HepG2 (cell line): ENCODE data around the gene CYTH1. TPM values are rescaled to one million over a fixed set of nuclear protein-coding genes. Genes with fewer than 3 reads are reported as not detected.

Experiments
- BRCA1 ChIP-seq: sonication (generic); formaldehyde crosslinking; IDR thresholded peaks from 2 replicates; pipeline ENCODE4 v1.4.0; 2020; ENCODE audit warnings: missing genetic modification reagents
- DNMT3B ChIP-seq: conservative IDR thresholded peaks from 2 replicates; pipeline ENCODE4 v1.6.1; 2016; ENCODE audit warnings: missing biosample characterization, control low read depth
- ETV5 ChIP-seq: IDR thresholded peaks from 2 replicates; pipeline ENCODE4 v1.6.1; 2018; ENCODE audit warnings: missing biosample characterization, missing genetic modification reagents, inconsistent platforms, borderline replicate concordance
- HIVEP1 ChIP-seq: sonication (generic); formaldehyde crosslinking; IDR thresholded peaks from 2 replicates; pipeline ENCODE4 v1.4.0; 2020; ENCODE audit warnings: mild to moderate bottlenecking, missing genetic modification reagents
- KMT2B ChIP-seq: IDR thresholded peaks from 2 replicates; pipeline ENCODE4 v1.6.1; 2016; ENCODE audit warnings: missing genetic modification reagents, missing compliant biosample characterization
- MAF1 ChIP-seq: sonication (generic); formaldehyde crosslinking; IDR thresholded peaks from 2 replicates; pipeline ENCODE4 v1.5.0; 2020; ENCODE audit warnings: missing genetic modification reagents, borderline replicate concordance
- MATR3 ChIP-seq: sonication (generic); formaldehyde crosslinking; IDR thresholded peaks from 2 replicates; pipeline ENCODE4 v1.4.0; 2020; ENCODE audit warnings: missing genetic modification reagents
- MLX ChIP-seq: IDR thresholded peaks from 2 replicates; pipeline ENCODE4 v1.6.1; 2016
- NAIF1 ChIP-seq: sonication (generic); formaldehyde crosslinking; IDR thresholded peaks from 2 replicates; pipeline ENCODE4 v1.5.0; 2020; ENCODE audit warnings: mild to moderate bottlenecking, missing genetic modification reagents, borderline replicate concordance
- PATZ1 ChIP-seq: sonication (generic); formaldehyde crosslinking; IDR thresholded peaks from 2 replicates; pipeline ENCODE4 v1.4.0; 2020; ENCODE audit warnings: missing genetic modification reagents
- PITX1 ChIP-seq: sonication (generic); formaldehyde crosslinking; IDR thresholded peaks from 2 replicates; pipeline ENCODE4 v1.5.1; 2020; ENCODE audit warnings: mild to moderate bottlenecking, missing genetic modification reagents
- SMARCC2 ChIP-seq: fragments of 450-650 bp; IDR thresholded peaks from 2 replicates; pipeline ENCODE4 v1.6.1; 2017; ENCODE audit warnings: antibody characterized with exemption, mild to moderate bottlenecking
- SP140L ChIP-seq: sonication (generic); formaldehyde crosslinking; IDR thresholded peaks from 2 replicates; pipeline ENCODE4 v1.4.0; 2020; ENCODE audit warnings: missing genetic modification reagents, borderline replicate concordance
- SP2 ChIP-seq: sonication (generic); formaldehyde crosslinking; IDR thresholded peaks from 2 replicates; pipeline ENCODE4 v1.5.1; 2020; ENCODE audit warnings: mild to moderate bottlenecking, missing genetic modification reagents
- SRSF1 ChIP-seq: fragments of 200-400 bp; formaldehyde crosslinking; optimal IDR thresholded peaks from 2 replicates; pipeline ENCODE3; 2017; ENCODE audit warnings: mild to moderate bottlenecking, low read depth, low read length, moderate library complexity
- STAT5B ChIP-seq: sonication (generic); formaldehyde crosslinking; IDR thresholded peaks from 2 replicates; pipeline ENCODE4 v1.4.0; 2020; ENCODE audit warnings: missing genetic modification reagents
- THRA ChIP-seq: sonication (generic); formaldehyde crosslinking; IDR thresholded peaks from 2 replicates; pipeline ENCODE4 v1.4.0; 2020; ENCODE audit warnings: missing genetic modification reagents, borderline replicate concordance
- TMF1 ChIP-seq: sonication (generic); formaldehyde crosslinking; IDR thresholded peaks from 2 replicates; pipeline ENCODE4 v1.8.1; 2022; ENCODE audit warnings: low read depth, missing genetic modification reagents
- ZBTB38 ChIP-seq: sonication (generic); formaldehyde crosslinking; IDR thresholded peaks from 2 replicates; pipeline ENCODE4 v1.5.1; 2020; ENCODE audit warnings: mild to moderate bottlenecking, missing genetic modification reagents
- ZNF256 ChIP-seq: sonication (generic); formaldehyde crosslinking; conservative IDR thresholded peaks from 2 replicates; pipeline ENCODE4 v1.4.0; 2020; ENCODE audit warnings: missing genetic modification reagents
- ZNF280B ChIP-seq: sonication (generic); formaldehyde crosslinking; IDR thresholded peaks from 2 replicates; pipeline ENCODE4 v1.5.0; 2020; ENCODE audit warnings: missing genetic modification reagents, mild to moderate bottlenecking, borderline replicate concordance
- ZNF550 ChIP-seq: sonication (generic); formaldehyde crosslinking; IDR thresholded peaks from 2 replicates; pipeline ENCODE4 v1.4.0; 2020; ENCODE audit warnings: mild to moderate bottlenecking, missing genetic modification reagents, borderline replicate concordance
- ZNF577 ChIP-seq: sonication (generic); formaldehyde crosslinking; IDR thresholded peaks from 2 replicates; pipeline ENCODE4 v1.4.0; 2020; ENCODE audit warnings: mild to moderate bottlenecking, low read depth, missing genetic modification reagents, borderline replicate concordance
- ZNF614 ChIP-seq: IDR thresholded peaks from 2 replicates; pipeline ENCODE4 v1.6.1; 2018; ENCODE audit warnings: missing biosample characterization, missing genetic modification reagents, inconsistent platforms, borderline replicate concordance
- ZNF691 ChIP-seq: sonication (generic); formaldehyde crosslinking; IDR thresholded peaks from 2 replicates; pipeline ENCODE4 v1.4.0; 2020; ENCODE audit warnings: missing genetic modification reagents, low read depth, mild to moderate bottlenecking, borderline replicate concordance
- ZSCAN25 ChIP-seq: sonication (generic); formaldehyde crosslinking; IDR thresholded peaks from 2 replicates; pipeline ENCODE4 v1.8.0; 2022; ENCODE audit warnings: mild to moderate bottlenecking, missing genetic modification reagents
- polyA plus RNA-seq, 8 experiments: library from polyadenylated mRNA; depleted of rRNA in 3 of 8; stranded (reverse) in 7 of 8; unstranded in 1 of 8; fragments of >200 nt; fragmentation: Illumina TruSeq in 4 of 8; extraction: Trizol in 4 of 8; gene quantifications; 2 replicates each; pipeline versions ENCODE4 v1.2.1 to v1.2.3, GENCODE V29; 2011 to 2016; ENCODE audit warnings: low read depth in 4 of 8, missing spikeins in 1 of 8, mixed read lengths in 1 of 8; ENCODE audit not compliant: insufficient read depth in 1 of 8
- total RNA-seq, 5 experiments: library from RNA; depleted of rRNA; stranded (reverse); fragments of >200 nt; fragmentation: Illumina TruSeq; extraction: Trizol; gene quantifications; 2 replicates each; pipeline ENCODE4 v1.2.3, GENCODE V29; 2016; ENCODE audit warnings: low read depth in 1 of 5

Gene CYTH1
- total and polyA plus RNA-seq, 2 of the 13 experiments (the other 11 are each of a cell fraction or from before 2014, with no cell fraction given) = 20.1 to 48.9 TPM

GRCh38 chr17:78665387-78665951 is 116.6 kb downstream of the CYTH1 start (continued):
- TF ChIP-seq HIVEP1 (CRISPR knock-in tag) (0 out of 2 replicates have a peak, but pooled peaks have one; percentile 20), KMT2B (CRISPR knock-in tag) (no peak), NAIF1 (no peak), SRSF1 (no peak), DNMT3B (CRISPR knock-in tag) (no peak), TMF1 (CRISPR knock-in tag) (no peak), MATR3 (no peak), PITX1 (CRISPR knock-in tag) (no peak), MLX (CRISPR knock-in tag) (no peak), BRCA1 (CRISPR knock-in tag) (no peak), ZNF280B (no peak), ZBTB38 (CRISPR knock-in tag) (peak; percentile 39; the same call in 1 of the 2 replicates), MAF1 (no peak), THRA (CRISPR knock-in tag) (no peak), ZNF256 (0 out of 2 replicates have a peak, but pooled peaks have one; percentile 29), ZNF691 (0 out of 2 replicates have a peak, but pooled peaks have one; percentile 10), ETV5 (no peak), ZNF577 (CRISPR knock-in tag) (no peak), STAT5B (CRISPR knock-in tag) (no peak), PATZ1 (CRISPR knock-in tag) (no peak), ZNF550 (CRISPR knock-in tag) (no peak), ZSCAN25 (0 out of 2 replicates have a peak, but pooled peaks have one; percentile 45), SP140L (no peak), ZNF614 (CRISPR knock-in tag) (no peak), SMARCC2 (no peak), SP2 (CRISPR knock-in tag) (no peak)
